Melanocyte of skin (primary cell): ENCODE results near the gene TMEM200A. TPM values are rescaled to one million over a fixed set of nuclear protein-coding genes. Genes with fewer than 3 reads are reported as not detected.

Experiments used
- total RNA-seq, 2 donors: library from RNA; depleted of rRNA; stranded (reverse); fragments of >200 nt; gene quantifications; 2 replicates each; pipeline ENCODE4 v1.2.3, GENCODE V29; 2012

Gene TMEM200A
- total RNA-seq = not detected

GRCh38 chr6:130365166-130366106 is at the start of gene TMEM200A:
TMEM200A (plus strand) TSS chr6:130366017; CDS start chr6:130440423, 74,406 bp downstream.

Other genes with a start within 250 kb of the TMEM200A start
- not detected for gene SAMD3, start 143.1 kb upstream of the TMEM200A start, total RNA-seq